Lower lobe of right lung (tissue), 2 donors: ENCODE measurements around the gene ZNF280D. TPM values are rescaled to one million over a fixed set of nuclear protein-coding genes. Genes with fewer than 3 reads are reported as not detected.

ENCODE experiments used
- ATAC-seq, 2 donors: fragments of 200-7000 bp; cut with Tn5 transposase; one replicate each; pipeline ENCODE4 v1.9.1; 2020 to 2022; ENCODE audit warnings: mild to moderate bottlenecking in 2 of 2, moderate library complexity in 2 of 2
- DNase-seq: peaks from one replicate; pipeline ENCODE4 v3.0.0-alpha.2; 2020
- H3K27ac ChIP-seq: fragments of 200-600 bp; one replicate; pipeline ENCODE4 v1.8.0; 2022
- H3K27me3 ChIP-seq: fragments of 200-600 bp; one replicate; pipeline ENCODE4 v1.8.0; 2022; ENCODE audit warnings: low read depth
- H3K36me3 ChIP-seq: fragments of 200-600 bp; one replicate; pipeline ENCODE4 v1.8.0; 2022; ENCODE audit warnings: mild to moderate bottlenecking
- H3K4me1 ChIP-seq: fragments of 200-600 bp; one replicate; pipeline ENCODE4 v1.8.0; 2022
- H3K4me3 ChIP-seq: fragments of 200-600 bp; one replicate; pipeline ENCODE4 v1.8.0; 2022; ENCODE audit warnings: mild to moderate bottlenecking
- H3K9me3 ChIP-seq: fragments of 200-600 bp; one replicate; pipeline ENCODE4 v1.8.0; 2022
- intact Hi-C: fragments of 100-400 bp; cut with DNase I; formaldehyde crosslinking; loops from one replicate; pipeline ENCODE4 v1.11.0; 2022
- total RNA-seq: library from RNA; stranded (reverse); fragmentation: NEBNext Ultra II Directional; extraction: Animal tissue kit (Norgen Biotek cat#: 25700); gene quantifications from one replicate; pipeline ENCODE4 v1.2.1, GENCODE V29; 2021
- TF ChIP-seq, protein P1 (sequence below): fragments of 200-600 bp; IDR thresholded peaks from one replicate; pipeline ENCODE4 v1.8.0; 2022; ENCODE audit warnings: antibody characterized with exemption, mild to moderate bottlenecking
- donor health status: DM: no; HTN: yes; CAD: no; lungs with severe emphysema.

ZNF280D gene
- total RNA-seq, 1 donor from 2014 or later: 57.1 TPM

GRCh38 chr15:56724232-56724631 is 9.1 kb downstream of the ZNF280D start:
- H3K27ac ChIP-seq: no peak overlapping the region
- peaks cover 16% of the 10 kb centered on the region for H3K4me1 ChIP-seq
- ATAC-seq (no peak), DNase-seq (no peak)
- H3K4me3 ChIP-seq: no peak overlapping the region
- TF ChIP-seq, protein P1, sequence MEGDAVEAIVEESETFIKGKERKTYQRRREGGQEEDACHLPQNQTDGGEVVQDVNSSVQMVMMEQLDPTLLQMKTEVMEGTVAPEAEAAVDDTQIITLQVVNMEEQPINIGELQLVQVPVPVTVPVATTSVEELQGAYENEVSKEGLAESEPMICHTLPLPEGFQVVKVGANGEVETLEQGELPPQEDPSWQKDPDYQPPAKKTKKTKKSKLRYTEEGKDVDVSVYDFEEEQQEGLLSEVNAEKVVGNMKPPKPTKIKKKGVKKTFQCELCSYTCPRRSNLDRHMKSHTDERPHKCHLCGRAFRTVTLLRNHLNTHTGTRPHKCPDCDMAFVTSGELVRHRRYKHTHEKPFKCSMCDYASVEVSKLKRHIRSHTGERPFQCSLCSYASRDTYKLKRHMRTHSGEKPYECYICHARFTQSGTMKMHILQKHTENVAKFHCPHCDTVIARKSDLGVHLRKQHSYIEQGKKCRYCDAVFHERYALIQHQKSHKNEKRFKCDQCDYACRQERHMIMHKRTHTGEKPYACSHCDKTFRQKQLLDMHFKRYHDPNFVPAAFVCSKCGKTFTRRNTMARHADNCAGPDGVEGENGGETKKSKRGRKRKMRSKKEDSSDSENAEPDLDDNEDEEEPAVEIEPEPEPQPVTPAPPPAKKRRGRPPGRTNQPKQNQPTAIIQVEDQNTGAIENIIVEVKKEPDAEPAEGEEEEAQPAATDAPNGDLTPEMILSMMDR: no peak
- peaks cover 4% of the 10 kb centered on the region for H3K36me3 ChIP-seq
- H3K27me3 ChIP-seq: no peaks in the 10 kb centered on the region
- intact Hi-C loops: no loop called here
- no peaks in the 10 kb centered on the region for H3K9me3 ChIP-seq

GRCh38 chr15:56723787-56724186 is 9.5 kb downstream of the ZNF280D start:
- Histone ChIP-seq H3K9me3 (no peaks in the 10 kb centered on the region), H3K27ac (no peak overlapping the region), H3K4me1 (peaks cover 16% of the 10 kb centered on the region), H3K4me3 (no peak overlapping the region), H3K27me3 (no peaks in the 10 kb centered on the region), H3K36me3 (peaks cover 4% of the 10 kb centered on the region)
- TF ChIP-seq, protein P1: no peak
- ATAC-seq (no peak), DNase-seq (no peak)
- intact Hi-C loops: no loop called here

DNA sequence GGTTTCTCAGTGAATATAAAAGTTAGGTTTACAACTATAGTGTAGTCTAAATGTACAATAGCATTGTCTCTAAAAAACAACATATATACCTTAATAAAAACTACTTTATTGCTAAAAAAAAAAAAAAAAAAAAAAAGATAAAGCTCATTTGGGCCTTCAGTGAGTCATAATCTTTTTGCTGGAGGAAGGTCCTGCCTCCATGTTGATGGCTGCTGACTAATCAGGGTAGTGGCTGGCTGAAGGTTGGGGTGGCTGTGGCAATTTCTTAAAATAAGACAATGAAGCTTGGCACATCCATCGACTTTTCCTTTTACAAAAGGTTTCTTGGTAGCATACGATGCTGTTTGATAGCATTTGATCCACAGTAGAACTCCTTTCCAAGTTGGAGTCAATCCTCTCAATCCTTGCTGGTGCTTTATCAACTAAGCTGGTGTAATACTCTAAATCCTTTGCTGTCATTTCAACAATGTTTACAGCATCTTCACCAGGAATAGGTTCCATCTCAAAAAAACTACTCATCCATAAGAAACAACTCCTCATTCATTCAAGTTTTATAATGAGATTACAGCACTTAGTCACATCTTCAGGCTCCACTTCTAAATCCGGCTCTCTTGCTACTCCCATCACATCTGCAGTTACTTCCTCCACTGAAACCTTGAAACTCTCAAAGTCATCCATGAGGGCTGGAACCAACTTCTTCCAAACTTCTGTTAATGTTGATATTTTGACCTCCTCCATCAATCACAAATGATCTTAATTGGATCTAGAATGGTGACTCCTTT is 13.3 kb downstream of the ZNF280D start:
- no peaks in the 10 kb centered on the region for H3K27me3 ChIP-seq
- ATAC-seq (no peak), DNase-seq (no peak)
- peaks cover 2% of the 10 kb centered on the region for H3K36me3 ChIP-seq
- intact Hi-C loops: no loop called here
- peaks cover 13% of the 10 kb centered on the region for H3K4me1 ChIP-seq
- H3K4me3 ChIP-seq: no peak overlapping the region
- H3K27ac ChIP-seq: no peak overlapping the region
- H3K9me3 ChIP-seq: no peaks in the 10 kb centered on the region
- TF ChIP-seq, protein P1: no peak

GRCh38 chr15:56719021-56719612 is 14.2 kb downstream of the ZNF280D start:
- H3K4me3 ChIP-seq: no peak overlapping the region
- no peaks in the 10 kb centered on the region for H3K9me3 ChIP-seq
- H3K27ac ChIP-seq: no peak overlapping the region
- TF ChIP-seq, protein P1: no peak
- H3K27me3 ChIP-seq: no peaks in the 10 kb centered on the region
- H3K4me1 ChIP-seq: peaks cover 13% of the 10 kb centered on the region
- intact Hi-C loops: no loop called here
- DNase-seq (no peak), ATAC-seq (no peak)
- no peaks in the 10 kb centered on the region for H3K36me3 ChIP-seq

- Histone ChIP-seq H3K27me3 (no peaks in the 10 kb centered on the region), H3K27ac (no peak overlapping the region), H3K4me1 (peaks cover 13% of the 10 kb centered on the region), H3K36me3 (no peaks in the 10 kb centered on the region), H3K9me3 (no peaks in the 10 kb centered on the region), H3K4me3 (no peak overlapping the region)
- DNase-seq (no peak), ATAC-seq (no peak)
- intact Hi-C loops: no loop called here
- TF ChIP-seq, protein P1: no peak
Observed at GRCh38 chr15:56718560-56718959, 14.7 kb downstream of the ZNF280D start.
